HG02840 (cell line): ENCODE measurements around the gene ZNF322.

Experiments used
- ATAC-seq: cut with Tn5 transposase; IDR thresholded peaks from one replicate; pipeline ENCODE4 v1.9.1; 2021; ENCODE audit warnings: mild to moderate bottlenecking, moderate library complexity, moderate number of reproducible peaks; ENCODE audit not compliant: unreplicated experiment, low FRiP score

Gene ZNF322

DNA sequence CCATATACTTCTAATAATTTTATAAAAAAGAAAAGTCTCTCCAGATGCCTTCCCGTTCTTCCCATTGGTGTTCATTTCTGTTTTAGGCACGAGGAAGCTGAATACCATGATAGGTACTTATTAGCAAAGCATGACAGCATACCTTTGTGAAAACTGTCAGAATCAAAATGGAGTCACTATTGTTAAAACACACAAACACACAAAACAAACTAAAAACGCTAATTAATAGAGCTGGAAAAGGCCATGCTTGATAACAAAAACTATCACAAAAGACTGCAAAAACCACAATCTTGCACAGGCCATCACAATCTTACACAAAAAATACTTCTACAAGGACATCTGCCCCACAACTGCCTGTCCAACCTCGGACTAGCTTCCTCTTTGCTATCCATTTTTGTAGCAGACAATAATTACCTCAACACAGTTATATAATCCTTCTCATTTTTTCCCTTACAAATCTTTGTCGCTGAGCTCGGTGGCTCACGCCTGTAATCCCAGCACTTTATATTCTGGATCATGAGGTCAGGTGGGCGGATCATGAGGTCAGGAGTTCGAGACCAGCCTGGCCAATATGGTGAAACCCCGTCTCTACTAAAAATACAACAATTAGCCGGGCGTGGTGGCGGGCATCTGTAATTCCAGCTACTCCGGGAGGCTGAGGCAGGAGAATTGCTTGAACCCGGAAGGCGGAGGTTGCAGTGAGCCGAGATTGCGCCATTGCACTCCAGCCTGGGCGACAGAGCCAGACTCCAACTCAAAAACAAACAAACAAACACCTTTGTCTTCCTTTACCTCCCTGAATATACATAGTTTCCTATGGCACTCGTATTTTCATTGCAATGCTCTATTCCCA is 66.0 kb downstream of the ZNF322 start:
- ATAC-seq = no peak

DNA sequence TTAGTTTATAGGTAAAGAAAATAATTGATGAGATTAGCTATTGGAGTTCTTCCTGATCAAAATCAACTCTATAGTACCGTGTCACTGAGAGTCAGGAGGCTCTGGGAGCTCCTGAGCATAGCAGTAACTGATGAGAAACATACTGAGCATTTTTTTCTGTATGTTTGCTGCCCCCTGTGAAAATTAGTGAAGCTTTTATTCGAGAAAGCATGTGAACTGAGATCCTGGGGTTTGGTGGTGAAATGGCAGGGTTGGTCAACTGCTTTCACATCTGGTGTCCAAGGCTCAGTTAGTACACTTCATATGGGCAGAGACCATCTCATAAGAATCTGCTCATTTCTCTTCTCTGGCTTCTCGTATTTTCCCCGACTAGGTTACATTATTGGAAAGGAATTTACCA is 66.9 kb downstream of the ZNF322 start:
- ATAC-seq = no peak

DNA sequence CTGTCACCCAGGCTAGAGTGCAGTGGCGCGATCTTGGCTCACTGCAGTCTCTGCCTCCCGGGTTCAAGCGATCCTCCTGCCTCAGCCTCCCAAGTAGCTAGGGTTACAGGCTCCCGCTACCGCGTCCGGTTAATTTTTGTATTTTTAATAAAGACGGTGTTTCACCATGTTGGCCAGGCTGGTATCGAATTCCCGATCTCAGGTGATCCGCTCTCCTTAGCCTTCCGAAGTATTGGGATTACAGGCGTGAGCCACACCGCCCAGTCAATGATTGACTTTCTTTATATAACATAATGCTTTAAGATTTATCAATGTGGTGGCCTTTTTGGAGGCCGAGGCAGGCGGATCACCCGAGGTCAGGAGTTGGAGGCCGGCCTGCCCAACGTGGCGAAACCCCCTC is 70.6 kb downstream of the ZNF322 start:
- no peak for ATAC-seq
